Measurements from ENCODE around the gene CHRNG. TPM values are rescaled to one million over a fixed set of nuclear protein-coding genes. Genes with fewer than 3 reads are reported as not detected.

The CHRNG gene
- polyA plus RNA-seq, 1 donor from 2014 or later = not detected

- H3K79me2 ChIP-seq (replicated peaks; ENCODE audit: insufficient read depth, low read length) = no peaks in the 10 kb centered on the region
- H4K20me1 ChIP-seq (ENCODE audit: insufficient read depth) = no peaks in the 10 kb centered on the region
- no peaks in the 10 kb centered on the region for H3K9me2 ChIP-seq (ENCODE audit: insufficient read depth, low read length)
- no peak overlapping the region for H3K4me2 ChIP-seq (ENCODE audit: low read length)
- no peak overlapping the region for H3K27ac ChIP-seq (ENCODE audit: low read length)
- no peak overlapping the region for H3K4me3 ChIP-seq (ENCODE audit: low read length)
- no peaks in the 10 kb centered on the region for H3K27me3 ChIP-seq (ENCODE audit: insufficient read depth, low read depth, low read length)
- TF ChIP-seq RAD21 (conservative IDR thresholded peaks at IDR 0.05) = no peak
- no peak for TF ChIP-seq TAF1 (IDR thresholded peaks at IDR 0.05; ENCODE audit: low read depth)
- no peak for TF ChIP-seq EZH2 (IDR thresholded peaks at IDR 0.05; ENCODE audit: borderline replicate concordance, insufficient read depth, low read length, poor library complexity, severe bottlenecking)
- TF ChIP-seq SMC3 (conservative IDR thresholded peaks at IDR 0.05; ENCODE audit: poor library complexity) = no peak
- no peak for TF ChIP-seq REST (IDR thresholded peaks at IDR 0.05; ENCODE audit: borderline replicate concordance)
- H3K36me3 ChIP-seq (ENCODE audit: insufficient read depth, low read length) = no peaks in the 10 kb centered on the region
- no peak overlapping the region for H3K9ac ChIP-seq (ENCODE audit: low read length)
- no peaks in the 10 kb centered on the region for H3K9me3 ChIP-seq (ENCODE audit: low read length)
- H2AFZ ChIP-seq (ENCODE audit: low read depth, low read length) = no peak overlapping the region
- no peaks in the 10 kb centered on the region for H3F3A ChIP-seq (ENCODE audit: insufficient read depth, low read length, poor library complexity, severe bottlenecking)
Measured at GRCh38 chr2:232593982-232594381, 54.5 kb downstream of the CHRNG start.

Other genes starting within 250 kb of the CHRNG start
- gene ALPP, start 160.9 kb upstream of the CHRNG start, polyA plus RNA-seq = not detected in 2 replicates
- gene ALPG, start 132.8 kb upstream of the CHRNG start, polyA plus RNA-seq = not detected in 2 replicates
- not detected in 2 replicates for gene ALPI, start 83.5 kb upstream of the CHRNG start, polyA plus RNA-seq
- gene ECEL1, start 51.9 kb upstream of the CHRNG start, polyA plus RNA-seq = 60.9 and 75.6 TPM in 2 replicates
- gene PRSS56, start 19.3 kb upstream of the CHRNG start, polyA plus RNA-seq = 0.16 TPM in 1 of 2 replicates, not detected in the other
- not detected in 2 replicates for gene CHRND, start 13.5 kb upstream of the CHRNG start, polyA plus RNA-seq
- 29.3 and 29.9 TPM in 2 replicates for gene TIGD1, start 10.9 kb downstream of the CHRNG start, polyA plus RNA-seq
- 57.6 and 82.8 TPM in 2 replicates for gene EIF4E2, start 11.0 kb downstream of the CHRNG start, polyA plus RNA-seq
- not detected in 2 replicates for gene EFHD1, start 93.9 kb downstream of the CHRNG start, polyA plus RNA-seq
- 39.6 and 52.6 TPM in 2 replicates for gene GIGYF2, start 157.6 kb downstream of the CHRNG start, polyA plus RNA-seq
- not detected in 2 replicates for gene KCNJ13, start 236.9 kb downstream of the CHRNG start, polyA plus RNA-seq

Data from neural cell (in vitro differentiated cells).